ENCODE results near the gene UBE2O.
"Not testable (repeated sequence)": the region's sequence is repeated elsewhere in the genome, so short reads cannot be mapped to it uniquely, and the experiment has no call there.

The UBE2O gene

DNA sequence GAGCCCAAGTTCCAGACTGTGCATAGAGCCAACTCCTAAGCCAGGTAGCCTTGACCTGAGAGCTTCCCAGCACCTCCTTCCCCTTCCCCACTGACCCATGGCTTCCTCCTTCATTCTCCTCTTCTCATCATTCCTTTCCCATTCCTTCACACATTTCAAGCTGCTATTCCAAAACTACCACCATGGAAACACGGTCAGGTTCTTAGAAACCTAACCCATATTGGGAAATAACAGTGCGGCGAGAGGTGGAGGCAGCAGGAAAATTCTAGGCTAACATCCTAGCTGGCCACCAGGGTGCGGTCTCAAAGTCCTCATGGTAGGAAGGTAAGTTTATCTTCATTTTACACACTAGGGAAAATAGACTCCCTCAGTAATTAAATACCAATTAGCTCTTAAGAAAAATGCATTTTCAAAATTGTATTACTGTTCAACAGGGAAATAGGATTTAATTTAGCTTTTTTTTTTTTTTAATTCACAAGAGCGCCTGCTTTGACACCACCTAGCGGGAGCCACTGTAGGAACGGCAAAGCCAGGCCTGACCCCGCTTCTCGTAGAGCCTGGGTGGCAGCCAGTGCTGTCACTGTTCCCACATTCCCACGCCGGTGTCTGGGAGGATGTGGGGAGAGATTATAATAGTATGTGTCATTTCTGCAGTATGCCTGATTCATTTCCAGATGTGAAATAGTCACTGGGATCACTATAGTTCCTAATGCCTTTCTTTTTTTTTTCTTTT, 82.5 kb downstream of the UBE2O start:
- no peak for DNase-seq (ENCODE audit: low read depth in 3 of 3)

DNA sequence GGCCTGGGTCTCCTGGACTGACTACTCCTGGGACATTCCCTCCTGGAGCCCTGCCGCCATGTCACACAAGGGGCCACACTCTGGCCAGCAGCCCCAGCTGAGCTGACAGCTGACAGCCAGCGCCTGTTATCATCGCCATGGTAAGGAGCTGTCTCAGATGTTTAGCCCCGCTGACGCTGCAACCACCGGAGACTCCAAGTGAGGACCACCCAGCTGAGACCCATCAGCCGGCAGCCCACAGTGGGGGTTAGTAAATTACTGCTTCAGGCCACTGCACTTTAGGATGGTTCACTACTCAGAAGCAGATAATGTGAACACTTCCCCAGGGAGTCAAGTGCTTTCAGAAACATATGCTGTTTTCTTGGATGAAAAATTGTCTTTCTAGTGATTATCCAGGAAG, 83.1 kb downstream of the UBE2O start:
- no peak for DNase-seq (ENCODE audit: low read depth in 3 of 3)

DNA sequence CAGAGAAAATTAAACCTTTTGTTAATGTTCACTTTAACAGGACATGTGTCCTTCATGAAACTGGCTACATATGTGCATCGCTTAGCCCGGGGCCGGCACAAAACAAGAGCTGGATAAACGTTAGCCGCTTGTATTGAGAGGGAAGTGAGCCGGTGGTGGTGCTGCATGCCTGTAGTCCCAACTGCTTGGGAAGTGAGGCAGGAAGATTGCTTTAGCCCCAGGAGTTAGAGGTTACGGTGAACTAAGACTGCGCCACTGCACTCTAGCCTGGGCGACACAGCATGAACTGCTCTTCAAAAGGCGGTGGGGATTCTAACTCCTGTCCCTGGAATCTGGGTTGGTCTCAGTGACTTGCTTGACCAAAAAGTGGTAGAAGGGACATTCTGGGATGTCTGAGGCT, 83.6 kb downstream of the UBE2O start:
- DNase-seq (ENCODE audit: low read depth in 3 of 3): no peak

DNA sequence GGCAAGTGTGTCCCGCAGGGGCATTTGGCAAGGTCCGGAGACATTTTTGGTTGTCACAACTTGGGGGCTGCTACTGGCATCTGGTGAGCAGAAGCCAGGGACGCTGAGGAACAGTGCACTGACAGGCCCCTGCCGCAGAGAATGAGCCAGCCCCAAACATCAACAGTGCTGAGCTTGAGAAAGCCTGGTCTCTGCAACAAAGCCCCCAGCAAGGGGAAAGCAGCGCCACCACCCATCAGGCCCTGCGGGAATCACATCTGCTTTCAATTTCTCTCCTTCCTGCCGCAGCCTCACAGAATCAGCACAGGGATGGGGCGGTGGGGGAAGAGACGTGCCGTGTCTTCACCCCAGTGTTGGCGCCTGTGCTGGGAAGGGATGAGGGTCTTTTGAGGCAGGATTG, 84.4 kb downstream of the UBE2O start:
- DNase-seq (ENCODE audit: low read depth in 3 of 3): no peak

DNA sequence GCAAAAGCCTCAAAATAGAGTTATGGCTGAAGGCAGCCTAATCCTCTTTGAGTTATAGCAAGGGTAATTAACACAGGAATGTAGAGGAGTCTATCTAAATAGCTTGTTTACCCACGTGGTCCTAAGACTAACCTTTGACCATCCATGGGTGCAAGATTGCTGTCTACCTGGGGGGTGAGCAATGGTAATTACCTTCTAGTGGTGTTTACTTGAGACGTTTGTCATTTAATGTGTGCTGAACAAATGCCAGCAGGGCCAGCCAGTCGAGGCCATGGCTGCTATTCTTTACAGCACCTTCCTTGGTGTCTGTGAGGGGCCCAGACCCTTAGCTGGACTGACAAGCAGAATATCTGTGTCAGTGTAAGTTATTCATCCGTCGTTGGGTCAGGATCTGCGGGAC, 85.3 kb downstream of the UBE2O start:
- no peak for DNase-seq (ENCODE audit: low read depth in 3 of 3)

DNA sequence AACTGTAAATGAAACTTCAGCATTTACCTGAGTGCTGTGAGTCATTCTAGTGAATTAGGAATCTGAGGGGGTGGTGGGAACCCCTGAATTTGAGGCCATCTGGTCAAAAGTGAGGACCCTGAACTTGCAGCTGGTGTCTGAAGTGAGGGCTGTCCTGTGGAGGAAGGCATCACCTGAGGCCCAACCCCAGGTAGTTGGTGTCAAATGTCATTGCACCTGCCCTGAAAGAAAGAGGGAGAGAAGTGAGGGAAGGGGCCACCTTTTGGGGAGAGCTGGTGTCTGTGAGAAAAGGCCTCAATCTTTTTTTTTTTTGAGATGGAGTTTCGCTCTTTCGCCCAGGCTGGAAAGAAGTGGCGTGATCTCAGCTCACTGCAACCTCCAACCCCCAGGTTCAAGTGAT, 86.7 kb downstream of the UBE2O start:
- DNase-seq (ENCODE audit: low read depth in 3 of 3): no peak

DNA sequence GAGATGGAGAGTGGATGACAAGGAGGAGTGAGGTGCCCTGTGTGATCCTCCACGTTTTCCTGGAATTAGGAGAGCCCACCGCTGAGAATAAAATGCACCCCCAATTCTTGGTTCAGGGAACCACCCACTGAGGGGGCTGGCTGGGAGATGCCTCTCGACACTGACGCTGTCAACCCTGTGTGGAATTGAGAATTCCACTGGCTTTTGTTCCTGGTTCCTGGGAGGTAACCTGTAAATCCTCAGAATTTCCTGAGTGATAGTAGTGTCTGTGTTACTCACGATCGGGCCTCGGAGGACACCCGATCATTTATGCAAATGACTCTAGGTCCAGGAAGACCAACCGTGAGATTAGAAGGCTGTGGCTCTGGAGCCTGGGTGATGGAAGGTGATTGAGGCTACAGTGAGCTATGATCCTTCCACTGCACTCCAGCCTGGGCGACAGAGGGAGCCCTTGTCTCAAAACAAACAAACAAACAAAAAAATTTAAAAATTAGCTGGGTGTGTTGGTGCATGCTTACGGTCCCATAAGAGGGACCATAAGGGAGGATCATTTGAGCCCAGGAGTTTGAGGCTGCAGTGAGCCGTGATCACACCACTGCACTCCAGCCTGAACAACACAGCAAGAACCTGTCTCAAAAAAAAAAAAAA, 87.6 kb downstream of the UBE2O start:
- DNase-seq (ENCODE audit: low read depth in 3 of 3): no peak

DNA sequence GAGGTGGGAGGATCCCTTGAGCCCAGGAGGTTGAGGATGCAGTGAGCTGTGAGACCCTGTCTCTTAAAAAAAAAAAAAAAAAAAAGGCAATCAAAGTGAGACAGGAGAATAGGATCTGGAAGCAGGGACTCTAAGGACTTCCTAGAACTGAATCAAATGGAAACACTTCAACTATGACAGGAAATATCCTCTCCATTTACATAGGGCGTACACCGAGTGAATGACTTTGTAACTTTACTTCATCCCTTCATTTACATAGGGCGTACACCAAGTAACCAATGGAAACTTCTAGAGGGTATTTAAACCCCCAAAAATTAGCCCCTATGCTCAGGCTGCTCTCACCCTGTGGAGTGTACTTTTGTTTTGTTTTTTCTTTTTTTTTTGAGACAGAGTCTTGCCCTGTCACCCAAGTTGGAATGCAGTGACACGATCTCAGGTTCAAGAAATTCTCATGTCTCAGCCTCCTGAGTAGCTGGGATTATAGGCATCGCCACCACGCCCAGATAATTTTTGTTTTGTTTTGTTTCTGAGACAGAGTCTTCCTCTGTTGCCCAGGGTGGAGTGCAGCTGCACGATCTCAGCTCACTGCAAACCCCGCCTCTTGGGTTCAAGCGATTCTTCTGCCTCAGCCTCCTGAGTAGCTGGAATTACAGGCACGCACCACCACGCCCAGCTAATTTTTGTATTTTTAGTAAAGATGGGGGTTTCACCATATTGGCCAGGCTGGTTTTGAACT, 89.7 kb downstream of the UBE2O start:
- DNase-seq (ENCODE audit: low read depth in 3 of 3): no peak

DNA sequence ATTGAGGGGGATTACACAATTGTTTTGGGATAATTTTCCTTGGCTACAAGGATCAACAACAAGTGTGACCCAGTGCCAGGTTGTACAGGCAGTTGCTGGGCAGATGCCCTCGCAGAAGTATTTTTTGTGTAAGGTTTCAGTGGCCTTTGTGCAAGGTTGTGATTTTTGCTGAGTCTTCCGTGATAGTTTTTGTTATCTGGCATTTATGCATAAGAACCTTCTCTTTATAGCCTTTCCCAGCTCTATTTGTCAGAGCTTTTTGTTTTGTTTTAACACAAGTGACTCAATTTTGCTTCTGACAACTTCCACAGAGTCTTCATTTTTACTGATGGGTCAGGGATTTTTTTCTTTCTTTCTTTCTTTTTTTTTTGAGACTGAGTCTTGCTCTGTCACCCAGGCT, 92.5 kb downstream of the UBE2O start:
- DNase-seq (ENCODE audit: low read depth in 3 of 3): no peak

DNA sequence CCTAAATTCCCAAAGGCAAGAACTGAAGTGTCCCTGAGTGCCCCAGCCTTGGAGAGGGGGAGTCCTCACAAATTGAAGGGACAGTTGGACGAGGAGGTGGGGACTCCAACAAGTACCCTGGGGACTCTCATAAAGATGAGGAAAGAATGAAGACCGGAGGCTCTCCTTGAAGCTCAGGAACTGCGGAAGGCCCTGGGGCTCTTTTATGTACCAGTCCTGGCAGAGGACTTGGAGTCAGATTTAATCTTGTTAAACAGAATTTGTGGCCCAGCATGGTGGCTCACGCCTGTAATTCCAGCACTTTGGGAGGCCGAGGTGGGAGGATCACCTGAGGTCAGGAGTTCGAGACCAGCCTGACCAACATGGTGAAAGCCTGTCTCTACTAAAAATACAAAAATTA, 93.2 kb downstream of the UBE2O start:
- not testable (repeated sequence) for DNase-seq (ENCODE audit: low read depth in 3 of 3)

DNA sequence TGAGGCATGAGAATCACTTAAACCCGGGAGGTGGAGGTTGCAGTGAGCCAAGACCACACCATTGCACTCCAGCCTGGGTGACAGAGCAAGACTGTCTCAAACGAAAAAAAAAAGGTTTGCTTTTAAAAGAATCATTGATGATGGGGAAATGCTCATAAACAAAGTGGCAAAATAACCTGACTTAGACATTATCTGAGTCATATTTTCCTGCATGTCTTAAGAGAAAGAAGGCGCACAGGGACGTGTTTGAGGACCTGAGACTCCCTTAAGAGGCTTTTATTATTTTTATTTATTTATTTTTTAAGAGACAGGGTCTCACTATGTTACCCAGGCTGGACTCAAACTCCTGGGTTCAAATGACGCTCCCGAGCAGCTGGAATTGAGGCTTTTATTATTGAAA, 93.6 kb downstream of the UBE2O start:
- no peak for DNase-seq (ENCODE audit: low read depth in 3 of 3)

DNA sequence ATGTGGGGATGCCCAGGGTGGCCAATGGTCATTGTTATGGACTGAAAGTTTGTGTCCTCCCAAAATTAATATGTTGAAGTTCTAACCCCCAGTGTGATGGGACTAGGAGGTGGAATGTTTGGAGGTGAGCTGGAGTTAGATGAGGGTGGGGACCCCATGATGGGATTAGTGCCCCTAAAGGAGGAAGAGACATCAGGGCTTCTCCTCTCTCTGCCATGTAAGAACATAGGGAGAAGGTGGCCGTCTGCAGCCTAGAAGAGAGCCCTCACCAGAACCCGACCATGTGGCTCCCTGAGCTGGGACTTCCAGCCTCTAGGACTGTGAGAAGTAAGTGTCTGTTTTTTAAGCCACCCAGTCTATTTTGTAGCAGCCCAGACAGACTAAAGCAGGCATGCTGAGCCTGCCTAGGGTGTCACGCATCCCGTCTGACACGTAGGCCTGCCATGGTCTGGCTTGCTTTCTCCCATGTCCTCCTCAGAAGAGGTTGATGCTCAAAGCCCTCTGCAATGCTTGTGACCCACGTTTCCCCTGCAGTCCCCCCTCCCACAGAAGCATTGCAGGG, 95.3 kb downstream of the UBE2O start:
- no peak for DNase-seq (ENCODE audit: low read depth in 3 of 3)

DNA sequence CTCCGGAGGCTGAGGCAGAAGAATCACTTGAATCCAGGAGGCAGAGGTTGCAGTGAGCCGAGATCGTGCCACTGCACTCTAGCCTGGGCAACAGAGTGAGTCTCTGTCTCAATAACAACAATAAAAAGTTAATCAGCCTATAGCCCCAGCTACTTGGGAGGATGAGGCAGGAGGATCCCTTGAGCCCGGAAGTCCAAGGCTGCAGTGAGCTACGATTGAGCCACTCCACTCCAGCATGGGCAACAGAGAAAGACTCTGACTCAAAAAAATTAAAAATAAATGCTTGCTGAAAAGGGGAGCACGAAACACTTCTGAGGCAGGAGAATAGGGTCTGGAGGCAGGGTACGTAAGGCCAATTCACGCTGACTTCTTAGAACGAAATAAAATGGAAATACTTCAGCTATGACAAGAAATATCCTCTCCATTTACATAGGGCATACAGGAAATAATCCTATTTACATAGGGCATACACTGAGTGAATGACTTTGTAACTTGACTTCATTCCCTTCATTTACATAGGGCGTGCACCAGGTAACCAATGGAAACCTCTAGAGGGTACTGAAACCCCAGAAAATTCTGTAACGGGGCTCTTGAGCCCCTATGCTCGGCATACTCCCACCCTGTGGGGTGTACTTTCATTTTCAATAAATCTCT, 96.0 kb downstream of the UBE2O start:
- DNase-seq (ENCODE audit: low read depth in 3 of 3): no peak

DNA sequence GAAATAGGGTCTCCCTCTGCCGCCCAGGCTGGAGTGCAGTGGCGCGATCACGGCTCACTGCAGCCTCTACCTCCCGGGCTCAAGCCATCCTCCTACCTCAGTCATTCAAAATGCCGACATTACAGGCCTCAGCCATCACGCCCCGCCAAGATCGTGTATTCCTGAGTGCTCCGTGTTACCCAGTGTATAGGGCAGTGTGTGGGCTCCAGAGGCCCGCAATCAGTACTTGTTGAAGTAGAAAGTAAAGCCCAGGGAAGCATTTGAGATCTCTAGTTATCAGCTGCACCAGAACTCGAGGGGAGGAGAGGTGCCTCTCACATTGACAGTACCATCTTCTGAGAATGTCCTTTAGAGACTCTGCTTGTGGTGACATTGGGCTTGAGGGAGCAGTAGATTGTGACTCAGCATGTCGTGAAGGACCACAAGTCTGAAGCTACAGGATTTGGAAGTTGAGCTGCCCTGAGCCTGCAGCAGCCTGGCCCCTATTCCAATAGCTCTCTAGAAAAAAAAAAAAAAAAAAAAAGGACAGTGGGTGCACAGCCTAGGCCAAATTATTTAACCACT, 98.1 kb downstream of the UBE2O start:
- no peak for DNase-seq (ENCODE audit: low read depth in 3 of 3)

DNA sequence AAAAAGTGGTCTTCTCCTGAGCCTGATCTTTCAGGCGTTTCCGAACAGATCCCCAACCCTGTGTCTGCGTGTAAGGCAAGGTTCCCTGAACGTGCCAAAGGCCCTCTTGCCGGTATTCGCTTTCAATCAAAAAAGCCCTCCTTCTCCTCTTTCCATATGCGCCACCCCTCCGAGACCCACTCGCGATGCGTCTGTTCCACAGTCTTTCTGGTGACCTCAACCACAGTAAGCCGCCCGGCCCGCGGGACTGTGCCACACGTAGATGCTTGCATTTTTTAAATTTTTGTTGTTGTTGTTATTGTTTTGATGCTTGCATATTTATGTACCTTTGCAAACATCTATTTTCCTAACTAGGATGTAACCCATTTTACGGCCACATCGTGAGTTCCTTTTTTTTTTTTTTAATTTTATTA, 98.6 kb downstream of the UBE2O start:
- DNase-seq (ENCODE audit: low read depth in 3 of 3): no peak

DNA sequence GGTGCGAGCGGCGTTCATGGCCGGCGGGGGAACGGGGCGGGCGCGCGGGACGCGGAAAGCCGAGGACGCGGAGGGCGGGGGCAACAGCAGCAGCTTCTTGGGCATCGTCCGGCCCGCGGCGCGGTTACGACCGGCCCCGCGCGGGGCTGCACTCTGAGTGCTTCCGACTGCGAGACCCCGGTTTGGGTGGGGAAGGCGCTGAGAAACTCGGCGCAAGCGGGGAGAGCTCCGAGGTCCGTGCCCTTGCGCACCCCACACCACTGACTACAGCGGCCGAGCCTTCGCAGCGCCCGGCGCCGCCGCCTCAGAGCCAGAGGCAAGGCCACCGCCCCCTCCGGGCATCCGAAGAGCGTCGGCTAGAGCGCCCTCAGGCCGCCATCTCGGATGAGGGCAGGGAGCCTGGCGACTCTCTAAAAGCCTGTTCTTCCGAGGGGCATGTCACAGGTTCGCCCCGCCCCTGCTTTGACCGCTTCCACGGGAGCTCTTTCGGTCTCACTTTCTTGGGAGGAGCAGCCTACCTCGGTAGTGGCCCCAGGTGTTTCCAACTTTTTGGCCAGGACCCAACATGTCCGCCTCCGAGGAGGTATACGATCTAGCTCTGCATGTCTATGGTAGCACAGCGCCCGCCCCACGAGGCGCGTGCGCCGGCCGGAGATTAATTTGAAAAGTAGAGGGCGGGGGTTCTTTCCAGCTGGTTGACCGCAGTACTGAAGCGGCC, 99.2 kb downstream of the UBE2O start, which contains the start of gene PRPSAP1:
Gene PRPSAP1 (minus strand): TSS at position 318 of the 718 bp plus-strand sequence. CDS start 213 bp downstream, at position 105.
- peak; percentile 60 to 69 (median 68) for DNase-seq (ENCODE audit: low read depth in 3 of 3)

DNA sequence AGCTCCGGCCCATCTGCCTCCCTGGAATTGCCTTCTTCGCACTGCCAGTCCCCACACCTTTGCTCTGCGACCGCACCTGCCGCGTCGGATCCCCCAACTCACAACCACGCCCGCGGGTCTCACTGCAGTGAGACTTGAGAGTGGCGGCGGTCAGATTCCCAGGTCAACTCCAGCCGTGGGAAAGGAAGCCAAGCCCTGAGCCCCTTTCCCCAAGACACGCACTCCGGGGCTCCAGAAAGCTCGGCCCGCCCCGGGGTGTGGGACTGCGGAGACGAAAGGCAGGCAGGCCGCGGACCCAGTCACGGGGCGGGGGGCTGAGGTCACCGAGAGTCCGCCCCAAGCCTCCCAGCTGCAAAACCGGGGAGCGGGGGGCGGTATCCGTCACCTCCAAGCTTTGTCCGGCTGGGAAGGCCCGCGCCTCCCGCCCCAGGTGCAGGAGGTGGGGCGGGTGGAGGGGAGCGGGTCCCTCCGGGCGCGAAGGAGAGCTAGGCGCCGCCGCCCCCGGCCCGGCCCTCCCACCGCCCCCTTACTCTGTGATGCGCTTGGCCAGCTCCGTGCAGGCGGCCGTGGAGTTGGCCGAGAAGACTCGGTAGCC, 99.9 kb downstream of the UBE2O start:
- no peak for DNase-seq (ENCODE audit: low read depth in 3 of 3)

DNA sequence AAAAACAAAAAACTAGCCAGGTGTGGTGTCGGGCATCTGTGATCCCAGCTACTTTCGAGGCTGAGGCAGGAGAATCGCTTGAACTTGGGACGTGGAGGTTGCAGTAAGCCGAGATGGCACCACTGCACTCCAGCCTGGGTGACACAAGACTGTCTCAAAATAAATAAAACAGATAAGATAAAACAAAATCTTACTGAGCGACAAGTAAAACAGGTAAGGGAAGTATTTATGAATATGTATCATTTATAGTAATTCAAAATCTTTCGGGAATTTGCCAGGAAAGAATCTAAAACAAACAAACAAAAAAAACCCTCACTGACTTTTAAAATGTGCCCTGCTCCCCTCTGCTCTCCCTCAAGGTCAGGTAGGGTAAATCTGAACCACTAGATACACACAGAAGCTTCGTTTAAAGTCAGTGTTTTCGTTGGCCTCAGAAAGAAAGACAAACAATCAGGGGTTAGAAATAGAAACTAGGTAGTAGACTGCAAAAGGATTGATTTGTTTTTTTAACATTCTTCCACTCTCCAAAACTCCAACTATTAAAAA, 101.4 kb downstream of the UBE2O start:
- DNase-seq (ENCODE audit: low read depth in 3 of 3): no peak

DNA sequence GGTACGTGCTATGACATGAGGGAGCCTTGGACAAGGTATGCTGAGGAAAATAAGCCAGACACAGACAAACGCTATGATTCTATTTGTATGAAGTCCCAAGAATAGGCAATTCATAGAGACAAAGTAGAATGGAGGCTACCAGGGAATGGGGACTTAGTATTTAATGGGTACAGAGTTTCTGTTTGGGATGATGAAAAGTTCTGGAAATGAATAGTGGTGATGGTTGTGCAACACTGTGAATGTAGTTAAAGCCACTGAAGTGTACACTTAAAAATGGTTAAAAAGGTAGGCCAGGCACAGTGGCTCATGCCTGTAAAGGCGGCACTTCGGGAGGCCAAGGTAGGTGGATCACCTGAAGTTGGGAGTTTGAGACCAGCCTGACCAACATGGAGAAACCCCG, 102.5 kb downstream of the UBE2O start:
- no peak for DNase-seq (ENCODE audit: low read depth in 3 of 3)

DNA sequence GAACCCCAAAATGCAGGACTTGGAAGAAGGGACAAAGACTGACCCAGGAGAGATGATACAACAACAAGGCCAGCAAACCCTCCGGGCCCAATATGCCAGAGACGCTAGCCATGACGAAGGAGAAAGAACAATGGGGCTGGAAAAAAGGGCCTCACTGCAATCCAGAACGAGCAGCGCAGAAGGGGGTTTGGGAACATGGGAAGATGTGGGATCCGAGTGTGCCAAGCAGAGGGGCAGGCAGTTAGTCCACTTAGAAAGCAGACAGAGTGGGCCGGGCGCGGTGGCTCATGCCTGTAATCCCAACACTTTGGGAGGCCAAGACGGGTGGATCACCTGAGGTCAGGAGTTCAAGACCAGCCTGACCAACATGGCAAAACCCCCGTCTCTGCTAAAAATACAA, 106.0 kb downstream of the UBE2O start:
- not testable (repeated sequence) for DNase-seq (ENCODE audit: low read depth in 3 of 3)

All from stimulated activated CD4-positive, alpha-beta T cell treated with anti-CD3 and anti-CD28 coated beads, TNF-alpha, amount 100 ng/mL, for 4 hours (primary cell).